ENCODE results near the gene SORL1.

Gene SORL1

GRCh38 chr11:121575250-121575962 lies 123.3 kb downstream of the SORL1 start:
- H3K4me1 ChIP-seq (ENCODE audit: control insufficient read depth, insufficient read depth, low read length) = no peaks in the 10 kb centered on the region
- WGBS (ENCODE audit: insufficient coverage, insufficient read length) = no CpG with 5 or more reads among the region's 10 CpGs
- DNase-seq (ENCODE audit: low read depth, low spot score) = no peak
- no peak overlapping the region for H3K4me3 ChIP-seq (ENCODE audit: low read length)
- peaks cover 13% of the 10 kb centered on the region; the same call in 1 of the 2 replicates for H3K36me3 ChIP-seq (ENCODE audit: control insufficient read depth, insufficient read depth, low read length)
- H3K9me3 ChIP-seq (ENCODE audit: control insufficient read depth, insufficient read depth, low read length) = no peaks in the 10 kb centered on the region
- no peaks in the 10 kb centered on the region for H3K27me3 ChIP-seq (ENCODE audit: control insufficient read depth, insufficient read depth, low read length)
- H3K27ac ChIP-seq (ENCODE audit: low read length) = no peak overlapping the region

GRCh38 chr11:121575963-121576290 lies 123.8 kb downstream of the SORL1 start:
- Histone ChIP-seq H3K4me3 (ENCODE audit: low read length) (no peak overlapping the region), H3K4me1 (ENCODE audit: control insufficient read depth, insufficient read depth, low read length) (no peaks in the 10 kb centered on the region), H3K27ac (ENCODE audit: low read length) (no peak overlapping the region), H3K36me3 (ENCODE audit: control insufficient read depth, insufficient read depth, low read length) (peaks cover 13% of the 10 kb centered on the region; the same call in 1 of the 2 replicates), H3K9me3 (ENCODE audit: control insufficient read depth, insufficient read depth, low read length) (no peaks in the 10 kb centered on the region), H3K27me3 (ENCODE audit: control insufficient read depth, insufficient read depth, low read length) (no peaks in the 10 kb centered on the region)
- no CpG with 5 or more reads among the region's 5 CpGs for WGBS (ENCODE audit: insufficient coverage, insufficient read length)
- no peak for DNase-seq (ENCODE audit: low read depth, low spot score)

GRCh38 chr11:121576531-121576930 lies 124.4 kb downstream of the SORL1 start:
- no peaks in the 10 kb centered on the region for H3K9me3 ChIP-seq (ENCODE audit: control insufficient read depth, insufficient read depth, low read length)
- no peak overlapping the region for H3K27ac ChIP-seq (ENCODE audit: low read length)
- no peaks in the 10 kb centered on the region for H3K27me3 ChIP-seq (ENCODE audit: control insufficient read depth, insufficient read depth, low read length)
- no peaks in the 10 kb centered on the region for H3K4me1 ChIP-seq (ENCODE audit: control insufficient read depth, insufficient read depth, low read length)
- DNase-seq (ENCODE audit: low read depth, low spot score) = no peak
- peaks cover 13% of the 10 kb centered on the region; the same call in 1 of the 2 replicates for H3K36me3 ChIP-seq (ENCODE audit: control insufficient read depth, insufficient read depth, low read length)
- no peak overlapping the region for H3K4me3 ChIP-seq (ENCODE audit: low read length)
- WGBS (ENCODE audit: insufficient coverage, insufficient read length) = no CpG with 5 or more reads among the region's 7 CpGs

GRCh38 chr11:121577106-121577848 lies 125.2 kb downstream of the SORL1 start:
- 100% methylated on average over 1 of the region's 16 CpGs for WGBS (ENCODE audit: insufficient coverage, insufficient read length)
- no peak for DNase-seq (ENCODE audit: low read depth, low spot score)
- Histone ChIP-seq H3K36me3 (ENCODE audit: control insufficient read depth, insufficient read depth, low read length) (peaks cover 13% of the 10 kb centered on the region; the same call in 1 of the 2 replicates), H3K4me3 (ENCODE audit: low read length) (no peak overlapping the region), H3K27me3 (ENCODE audit: control insufficient read depth, insufficient read depth, low read length) (no peaks in the 10 kb centered on the region), H3K4me1 (ENCODE audit: control insufficient read depth, insufficient read depth, low read length) (no peaks in the 10 kb centered on the region), H3K9me3 (ENCODE audit: control insufficient read depth, insufficient read depth, low read length) (no peaks in the 10 kb centered on the region), H3K27ac (ENCODE audit: low read length) (no peak overlapping the region)

- Histone ChIP-seq H3K36me3 (ENCODE audit: control insufficient read depth, insufficient read depth, low read length) (peaks cover 15% of the 10 kb centered on the region; the same call in 1 of the 2 replicates), H3K4me3 (ENCODE audit: low read length) (no peak overlapping the region), H3K9me3 (ENCODE audit: control insufficient read depth, insufficient read depth, low read length) (no peaks in the 10 kb centered on the region), H3K4me1 (ENCODE audit: control insufficient read depth, insufficient read depth, low read length) (no peaks in the 10 kb centered on the region), H3K27me3 (ENCODE audit: control insufficient read depth, insufficient read depth, low read length) (no peaks in the 10 kb centered on the region), H3K27ac (ENCODE audit: low read length) (no peak overlapping the region)
- no CpG with 5 or more reads among the region's 10 CpGs for WGBS (ENCODE audit: insufficient coverage, insufficient read length)
- DNase-seq (ENCODE audit: low read depth, low spot score) = no peak
Observed at GRCh38 chr11:121578251-121578976, 126.3 kb downstream of the SORL1 start.

DNA sequence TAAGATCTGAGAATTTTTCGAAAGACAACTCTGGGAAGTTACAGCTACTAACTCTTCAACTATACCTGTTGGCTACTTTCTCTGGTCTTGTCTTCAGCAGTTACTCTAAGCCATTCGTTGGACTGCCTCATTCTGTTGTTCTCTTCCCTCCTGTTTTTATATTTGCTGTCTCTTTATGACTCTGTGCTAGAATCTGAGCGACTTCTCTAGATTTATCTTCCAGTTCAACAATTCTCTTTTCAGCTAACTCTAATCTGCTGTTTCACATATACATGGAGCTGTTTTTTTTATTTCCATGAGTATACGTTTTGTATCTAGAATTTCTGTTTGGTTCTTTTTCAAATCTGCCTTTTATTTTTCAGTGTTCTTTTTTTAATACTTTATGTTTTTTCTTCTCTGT lies 128.0 kb downstream of the SORL1 start:
- no peaks in the 10 kb centered on the region for H3K27me3 ChIP-seq (ENCODE audit: control insufficient read depth, insufficient read depth, low read length)
- DNase-seq (ENCODE audit: low read depth, low spot score) = no peak
- no CpG with 5 or more reads among the region's 4 CpGs for WGBS (ENCODE audit: insufficient coverage, insufficient read length)
- no peaks in the 10 kb centered on the region for H3K4me1 ChIP-seq (ENCODE audit: control insufficient read depth, insufficient read depth, low read length)
- no peak overlapping the region for H3K27ac ChIP-seq (ENCODE audit: low read length)
- no peaks in the 10 kb centered on the region for H3K9me3 ChIP-seq (ENCODE audit: control insufficient read depth, insufficient read depth, low read length)
- H3K4me3 ChIP-seq (ENCODE audit: low read length) = no peak overlapping the region
- H3K36me3 ChIP-seq (ENCODE audit: control insufficient read depth, insufficient read depth, low read length) = peaks cover 13% of the 10 kb centered on the region; the same call in 1 of the 2 replicates

DNA sequence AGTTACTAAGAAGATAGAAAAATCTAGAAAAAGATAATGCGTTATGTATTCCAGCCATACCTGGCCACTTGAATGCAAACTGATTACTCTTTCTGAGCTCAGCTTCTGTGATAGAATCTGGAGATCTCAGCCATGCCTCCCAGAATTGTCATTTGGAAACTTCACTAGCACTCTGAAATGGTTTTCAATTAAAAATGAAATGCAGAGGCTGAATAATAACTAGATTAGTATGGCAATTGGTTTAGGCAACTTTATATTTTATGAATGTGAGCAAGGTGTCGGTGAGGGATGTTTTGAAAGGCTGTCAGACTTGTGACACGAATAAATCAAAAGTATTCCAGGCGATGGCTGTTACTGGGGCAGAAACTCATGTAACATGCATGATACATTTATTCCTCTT lies 129.5 kb downstream of the SORL1 start:
- no CpG with 5 or more reads among the region's 4 CpGs for WGBS (ENCODE audit: insufficient coverage, insufficient read length)
- H3K4me1 ChIP-seq (ENCODE audit: control insufficient read depth, insufficient read depth, low read length) = no peaks in the 10 kb centered on the region
- no peak overlapping the region for H3K4me3 ChIP-seq (ENCODE audit: low read length)
- no peak overlapping the region for H3K27ac ChIP-seq (ENCODE audit: low read length)
- no peaks in the 10 kb centered on the region for H3K9me3 ChIP-seq (ENCODE audit: control insufficient read depth, insufficient read depth, low read length)
- DNase-seq (ENCODE audit: low read depth, low spot score) = no peak
- no peaks in the 10 kb centered on the region for H3K27me3 ChIP-seq (ENCODE audit: control insufficient read depth, insufficient read depth, low read length)
- H3K36me3 ChIP-seq (ENCODE audit: control insufficient read depth, insufficient read depth, low read length) = peaks cover 10% of the 10 kb centered on the region; the same call in 1 of the 2 replicates

DNA sequence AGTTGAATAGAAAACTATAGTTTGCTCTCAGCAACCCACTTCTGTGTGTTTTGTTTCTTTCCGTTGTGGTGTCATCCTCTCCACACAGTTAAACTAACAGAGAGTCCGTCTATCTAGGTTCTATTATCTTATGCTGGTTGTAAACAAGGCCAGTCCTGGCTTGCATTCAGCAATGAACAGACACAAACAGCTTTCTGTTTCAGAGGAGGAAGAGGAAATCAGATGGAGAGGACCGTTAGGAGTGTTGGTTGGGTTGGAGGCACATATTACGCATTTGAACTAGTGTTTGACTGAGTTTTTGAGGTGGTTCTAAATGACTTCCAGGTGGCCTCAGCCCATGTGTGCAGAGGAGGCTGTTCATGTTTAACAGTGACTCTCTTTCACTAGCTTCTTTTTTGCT lies 130.2 kb downstream of the SORL1 start:
- no CpG with 5 or more reads among the region's 4 CpGs for WGBS (ENCODE audit: insufficient coverage, insufficient read length)
- H3K27me3 ChIP-seq (ENCODE audit: control insufficient read depth, insufficient read depth, low read length) = no peaks in the 10 kb centered on the region
- DNase-seq (ENCODE audit: low read depth, low spot score) = no peak
- no peak overlapping the region for H3K4me3 ChIP-seq (ENCODE audit: low read length)
- no peak overlapping the region for H3K27ac ChIP-seq (ENCODE audit: low read length)
- H3K4me1 ChIP-seq (ENCODE audit: control insufficient read depth, insufficient read depth, low read length) = no peaks in the 10 kb centered on the region
- H3K36me3 ChIP-seq (ENCODE audit: control insufficient read depth, insufficient read depth, low read length) = peaks cover 8% of the 10 kb centered on the region; the same call in 1 of the 2 replicates
- H3K9me3 ChIP-seq (ENCODE audit: control insufficient read depth, insufficient read depth, low read length) = no peaks in the 10 kb centered on the region

DNA sequence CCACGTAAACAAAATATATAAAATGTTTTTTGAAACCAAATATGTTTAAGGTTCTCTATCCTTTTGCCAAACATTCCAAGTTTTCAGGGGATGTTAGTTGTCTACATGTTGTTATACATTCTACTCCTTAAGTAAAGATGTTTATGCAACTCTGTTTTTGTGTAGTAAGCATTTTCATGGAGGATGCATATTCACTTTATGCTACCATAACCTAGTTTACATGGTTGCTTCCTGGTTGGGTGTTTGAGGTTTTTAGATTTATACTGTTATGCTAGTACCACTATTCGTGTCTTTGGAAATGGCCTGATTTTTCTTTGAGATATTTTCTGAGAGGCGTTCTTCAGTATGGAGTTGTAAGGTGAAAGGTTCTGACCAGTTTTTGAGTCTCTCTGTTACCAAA lies 131.7 kb downstream of the SORL1 start:
- Histone ChIP-seq H3K4me3 (ENCODE audit: low read length) (no peak overlapping the region), H3K9me3 (ENCODE audit: control insufficient read depth, insufficient read depth, low read length) (no peaks in the 10 kb centered on the region), H3K36me3 (ENCODE audit: control insufficient read depth, insufficient read depth, low read length) (peaks cover 15% of the 10 kb centered on the region; the same call in 1 of the 2 replicates), H3K27me3 (ENCODE audit: control insufficient read depth, insufficient read depth, low read length) (no peaks in the 10 kb centered on the region), H3K4me1 (ENCODE audit: control insufficient read depth, insufficient read depth, low read length) (no peaks in the 10 kb centered on the region), H3K27ac (ENCODE audit: low read length) (no peak overlapping the region)
- no CpG with 5 or more reads among the region's 3 CpGs for WGBS (ENCODE audit: insufficient coverage, insufficient read length)
- no peak for DNase-seq (ENCODE audit: low read depth, low spot score)

DNA sequence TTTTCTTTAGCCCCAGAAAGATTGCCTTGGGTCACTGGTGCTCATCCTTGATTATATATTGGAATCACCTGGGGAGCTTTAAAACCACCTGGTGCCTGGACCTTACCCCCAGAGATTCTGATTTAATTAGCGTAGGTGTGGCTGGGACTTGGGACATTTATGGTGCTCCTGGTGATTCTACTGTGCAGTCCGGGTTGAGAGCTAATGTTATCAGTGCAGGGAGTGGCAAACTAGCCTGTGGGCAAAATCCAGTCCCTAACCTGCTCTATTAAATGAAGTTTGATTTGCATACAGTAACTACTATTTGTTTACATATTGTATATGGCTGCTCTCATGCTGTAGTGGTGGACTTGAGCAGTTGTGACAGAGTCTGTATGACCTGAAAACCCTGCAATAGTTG lies 134.6 kb downstream of the SORL1 start:
- DNase-seq (ENCODE audit: low read depth, low spot score) = no peak
- Histone ChIP-seq H3K36me3 (ENCODE audit: control insufficient read depth, insufficient read depth, low read length) (peaks cover 21% of the 10 kb centered on the region; the same call in 1 of the 2 replicates), H3K4me3 (ENCODE audit: low read length) (no peak overlapping the region), H3K4me1 (ENCODE audit: control insufficient read depth, insufficient read depth, low read length) (no peaks in the 10 kb centered on the region), H3K9me3 (ENCODE audit: control insufficient read depth, insufficient read depth, low read length) (no peaks in the 10 kb centered on the region), H3K27ac (ENCODE audit: low read length) (no peak overlapping the region), H3K27me3 (ENCODE audit: control insufficient read depth, insufficient read depth, low read length) (no peaks in the 10 kb centered on the region)
- no CpG with 5 or more reads among the region's 2 CpGs for WGBS (ENCODE audit: insufficient coverage, insufficient read length)

Measured in iPS DF 6.9 (cell line).